Measurements from ENCODE around the gene GPATCH1. TPM values are rescaled to one million over a fixed set of nuclear protein-coding genes. Genes with fewer than 3 reads are reported as not detected.

GPATCH1 gene
- total RNA-seq, 2 donors from 2014 or later, result 6.5 to 6.6 TPM

DNA sequence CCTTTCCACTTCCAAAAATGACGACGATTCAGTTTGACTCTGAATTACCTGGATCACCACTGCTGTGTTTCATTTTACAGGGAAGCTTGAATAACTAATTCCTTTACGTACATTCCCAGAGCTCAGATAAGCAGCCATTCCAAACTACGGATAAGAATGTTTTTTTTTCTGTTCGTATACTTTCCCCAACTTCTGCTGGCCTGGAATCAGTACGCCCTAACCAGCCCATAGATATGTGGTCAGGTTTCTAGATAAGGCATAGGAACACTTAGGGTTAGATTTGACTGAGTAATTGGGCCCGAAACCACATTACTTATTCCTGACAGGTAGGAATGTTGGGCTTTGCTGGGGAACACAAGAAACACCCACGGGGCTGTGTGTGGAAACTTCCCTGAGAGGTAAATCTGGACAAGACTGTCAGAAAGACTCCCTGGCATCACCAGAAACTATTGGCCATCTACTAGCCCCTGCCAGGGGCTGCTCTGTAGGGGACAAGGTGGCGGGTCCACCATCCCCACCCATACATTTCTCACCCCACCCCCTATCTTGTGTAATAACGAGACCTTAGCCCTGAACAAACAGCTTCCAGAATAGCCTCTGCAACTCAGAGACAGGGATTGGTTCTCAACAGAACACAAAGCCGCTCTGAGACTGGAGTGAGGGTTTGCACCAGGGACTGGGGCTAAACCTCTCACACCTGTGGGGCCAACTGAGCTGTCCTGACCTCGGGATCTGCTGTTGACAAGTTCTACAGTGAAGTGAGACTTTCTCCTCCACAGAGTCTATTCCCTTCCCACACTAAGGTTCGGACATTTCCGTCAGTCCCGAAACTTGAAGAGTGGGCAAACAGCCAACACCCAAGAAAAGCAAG lies 31.9 kb upstream of the GPATCH1 start:
- ATAC-seq (ENCODE audit: insufficient number of reproducible peaks, low FRiP score, low read depth) (no peak), DNase-seq (ENCODE audit: low spot score) (no peak)
- Histone ChIP-seq H3K27me3 (replicated peaks; ENCODE audit: insufficient read depth) (no peaks in the 10 kb centered on the region), H3K9me3 (no peaks in the 10 kb centered on the region), H3K4me3 (no peak overlapping the region), H3K27ac (no peak overlapping the region), H3K4me1 (ENCODE audit: control insufficient read depth in 1 of 2, low read depth in 2 of 2) (no peaks in the 10 kb centered on the region), H3K36me3 (no peaks in the 10 kb centered on the region)
- no peak for TF ChIP-seq CTCF (IDR thresholded peaks at IDR 0.05)

DNA sequence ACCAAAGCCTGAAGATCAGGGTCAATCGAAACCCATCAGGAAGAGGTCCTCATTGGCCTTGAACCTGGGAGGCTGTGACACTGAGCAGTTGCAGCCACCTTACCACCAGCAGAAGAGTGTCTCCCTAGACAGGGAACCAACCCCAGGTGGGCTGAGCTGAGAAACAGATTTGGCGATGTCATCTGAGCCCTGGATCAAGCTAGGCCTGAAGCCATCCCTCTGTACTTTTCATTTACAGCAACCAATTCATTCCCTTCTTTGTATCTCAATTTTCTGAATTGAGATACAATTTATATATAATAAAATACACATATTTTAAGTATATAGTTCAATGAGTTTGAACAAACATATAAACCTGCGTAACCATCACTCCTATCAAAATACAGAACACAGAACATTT lies 30.9 kb upstream of the GPATCH1 start:
- DNase-seq (ENCODE audit: low spot score) (no peak), ATAC-seq (ENCODE audit: insufficient number of reproducible peaks, low FRiP score, low read depth) (no peak)
- Histone ChIP-seq H3K4me3 (no peak overlapping the region), H3K36me3 (no peaks in the 10 kb centered on the region), H3K27me3 (replicated peaks; ENCODE audit: insufficient read depth) (no peaks in the 10 kb centered on the region), H3K27ac (no peak overlapping the region), H3K9me3 (no peaks in the 10 kb centered on the region), H3K4me1 (ENCODE audit: control insufficient read depth in 1 of 2, low read depth in 2 of 2) (no peaks in the 10 kb centered on the region)
- no peak for TF ChIP-seq CTCF (IDR thresholded peaks at IDR 0.05)

GRCh38 chr19:33052352-33052972 lies 28.5 kb upstream of the GPATCH1 start:
- Histone ChIP-seq H3K4me3 (no peak overlapping the region), H3K27me3 (replicated peaks; ENCODE audit: insufficient read depth) (no peaks in the 10 kb centered on the region), H3K27ac (no peak overlapping the region), H3K36me3 (no peaks in the 10 kb centered on the region), H3K4me1 (ENCODE audit: control insufficient read depth in 1 of 2, low read depth in 2 of 2) (no peaks in the 10 kb centered on the region), H3K9me3 (no peaks in the 10 kb centered on the region)
- ATAC-seq (ENCODE audit: insufficient number of reproducible peaks, low FRiP score, low read depth), result no peak
- no peak for TF ChIP-seq CTCF (IDR thresholded peaks at IDR 0.05)
- no peak for DNase-seq (ENCODE audit: low spot score)

- Histone ChIP-seq H3K27me3 (replicated peaks; ENCODE audit: insufficient read depth) (no peaks in the 10 kb centered on the region), H3K27ac (no peak overlapping the region), H3K4me3 (no peak overlapping the region), H3K4me1 (ENCODE audit: control insufficient read depth in 1 of 2, low read depth in 2 of 2) (no peaks in the 10 kb centered on the region), H3K9me3 (no peaks in the 10 kb centered on the region), H3K36me3 (no peaks in the 10 kb centered on the region)
- no peak for TF ChIP-seq CTCF (IDR thresholded peaks at IDR 0.05)
- no peak for ATAC-seq (ENCODE audit: insufficient number of reproducible peaks, low FRiP score, low read depth)
- no peak for DNase-seq (ENCODE audit: low spot score)
These were observed 26.4 kb upstream of the GPATCH1 start for GRCh38 chr19:33054623-33055022.

GRCh38 chr19:33055718-33056117 lies 25.3 kb upstream of the GPATCH1 start:
- no peaks in the 10 kb centered on the region for H3K36me3 ChIP-seq
- no peak for ATAC-seq (ENCODE audit: insufficient number of reproducible peaks, low FRiP score, low read depth)
- H3K4me3 ChIP-seq, result no peak overlapping the region
- TF ChIP-seq CTCF (IDR thresholded peaks at IDR 0.05), result no peak
- DNase-seq (ENCODE audit: low spot score), result no peak
- H3K27ac ChIP-seq, result no peak overlapping the region
- H3K4me1 ChIP-seq (ENCODE audit: control insufficient read depth in 1 of 2, low read depth in 2 of 2), result no peaks in the 10 kb centered on the region
- H3K27me3 ChIP-seq (replicated peaks; ENCODE audit: insufficient read depth), result no peaks in the 10 kb centered on the region
- H3K9me3 ChIP-seq, result no peaks in the 10 kb centered on the region

Measured in thoracic aorta (tissue), 2 donors.